GM18505 (cell line): ENCODE measurements around the gene ENTREP3.
"Not testable (repeated sequence)": the region's sequence is repeated elsewhere in the genome, so short reads cannot be mapped to it uniquely, and the experiment has no call there.

Experiments used
- ATAC-seq: cut with Tn5 transposase; IDR thresholded peaks from one replicate; pipeline ENCODE4 v1.9.1; 2021; ENCODE audit not compliant: unreplicated experiment
- POLR2A ChIP-seq: IDR thresholded peaks from 4 replicates; pipeline ENCODE4 v1.6.1; 2011; ENCODE audit warnings: borderline replicate concordance; ENCODE audit not compliant: insufficient read depth, insufficient read length; ENCODE audit errors: extremely low read depth

ENTREP3 gene

DNA sequence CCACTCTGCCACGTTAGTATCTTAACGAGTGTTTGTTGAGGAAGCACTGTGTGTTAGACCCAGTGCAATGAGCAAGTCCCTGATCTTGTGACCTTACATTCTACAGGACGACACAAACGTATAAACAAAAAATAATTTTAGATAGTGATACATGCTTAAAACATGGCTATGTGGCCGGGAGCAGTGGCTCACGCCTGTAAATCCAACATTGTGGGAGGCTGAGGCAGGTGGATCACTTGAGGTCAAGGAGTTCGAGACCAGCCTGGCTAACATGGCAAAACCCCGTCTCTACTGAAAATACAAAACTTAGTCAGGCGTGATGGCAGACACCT is 27.2 kb downstream of the ENTREP3 start:
- no peak for TF ChIP-seq POLR2A
- ATAC-seq, result no peak

GRCh38 chr1:155227261-155228095 is 27.8 kb downstream of the ENTREP3 start:
- TF ChIP-seq POLR2A, result peak; percentile 88
- peak; percentile 87 for ATAC-seq

DNA sequence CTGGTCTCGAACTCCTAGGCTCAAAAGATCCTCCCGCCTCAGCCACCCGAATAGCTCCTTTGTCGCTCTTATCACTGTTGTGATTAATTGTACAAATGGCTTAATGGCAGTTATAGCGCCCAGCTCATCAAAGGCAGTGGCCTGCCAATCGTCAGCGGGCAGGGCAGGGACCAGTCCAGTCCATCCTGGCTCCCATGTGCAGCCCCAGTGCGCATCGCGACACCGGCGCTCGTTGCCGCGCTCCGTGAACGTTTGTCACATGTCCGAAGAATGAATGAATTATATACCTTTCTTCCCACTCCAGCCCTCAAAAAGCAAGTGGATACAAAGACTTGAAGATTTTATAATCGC is 28.4 kb downstream of the ENTREP3 start:
- no peak for ATAC-seq
- TF ChIP-seq POLR2A, result no peak

- no peak for ATAC-seq
- TF ChIP-seq POLR2A, result no peak
Observed at GRCh38 chr1:155226188-155226909, 28.9 kb downstream of the ENTREP3 start.

DNA sequence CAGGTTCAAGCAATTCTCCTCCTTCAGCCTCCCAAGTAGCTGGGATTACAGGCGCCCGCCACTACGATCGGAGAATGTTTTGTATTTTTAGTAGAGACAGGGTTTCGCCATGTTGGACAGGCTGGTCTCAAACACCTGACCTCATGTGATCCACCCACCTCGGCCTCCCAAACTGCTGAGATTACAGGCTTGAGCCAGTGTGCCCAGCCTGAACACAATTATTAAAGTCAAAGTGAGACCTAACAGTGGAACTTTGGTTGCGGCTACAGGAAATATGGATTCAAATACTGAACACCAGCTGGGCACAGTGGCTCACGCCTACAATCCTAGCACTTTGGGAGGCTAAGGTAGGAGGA is 29.9 kb downstream of the ENTREP3 start:
- not testable (repeated sequence) for ATAC-seq

- no peak for TF ChIP-seq POLR2A
- ATAC-seq, result no peak
Observed at GRCh38 chr1:155223047-155223446, 32.2 kb downstream of the ENTREP3 start.

DNA sequence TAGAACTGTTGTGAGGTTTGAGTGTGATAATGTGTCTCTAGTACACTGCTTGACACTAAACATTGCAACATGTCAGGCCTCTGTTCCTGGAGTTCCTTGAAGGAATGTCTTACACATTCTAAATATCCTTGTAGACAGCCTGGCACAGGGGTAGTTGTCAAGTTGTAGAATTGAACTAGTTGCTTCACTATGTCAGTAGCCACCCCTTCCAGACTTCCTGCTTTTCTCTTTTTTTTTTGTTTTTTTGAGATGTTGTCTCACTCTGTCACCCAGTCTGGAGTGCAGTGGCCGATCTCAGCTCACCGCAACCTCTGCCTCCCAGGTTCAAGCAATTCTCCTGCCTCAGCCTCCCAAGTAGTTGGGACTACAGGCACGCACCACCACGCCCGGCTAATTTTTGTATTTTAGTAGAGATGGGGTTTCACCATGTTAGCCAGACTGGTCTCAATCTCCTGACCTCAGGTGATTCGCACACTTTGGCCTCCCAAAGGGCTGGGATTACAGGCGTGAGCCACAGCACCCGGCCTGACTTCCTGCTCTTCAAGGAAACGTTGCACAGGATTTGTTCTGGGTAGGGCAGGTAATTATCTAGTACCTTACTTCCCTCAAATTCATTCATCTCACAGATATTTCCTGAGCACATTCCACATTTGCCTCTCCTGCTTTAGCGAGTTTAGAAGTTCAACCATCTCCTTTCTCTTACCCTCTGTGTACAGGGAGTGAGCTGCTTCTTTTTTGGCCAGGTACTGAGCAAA is 34.9 kb downstream of the ENTREP3 start:
- not testable (repeated sequence) for ATAC-seq

DNA sequence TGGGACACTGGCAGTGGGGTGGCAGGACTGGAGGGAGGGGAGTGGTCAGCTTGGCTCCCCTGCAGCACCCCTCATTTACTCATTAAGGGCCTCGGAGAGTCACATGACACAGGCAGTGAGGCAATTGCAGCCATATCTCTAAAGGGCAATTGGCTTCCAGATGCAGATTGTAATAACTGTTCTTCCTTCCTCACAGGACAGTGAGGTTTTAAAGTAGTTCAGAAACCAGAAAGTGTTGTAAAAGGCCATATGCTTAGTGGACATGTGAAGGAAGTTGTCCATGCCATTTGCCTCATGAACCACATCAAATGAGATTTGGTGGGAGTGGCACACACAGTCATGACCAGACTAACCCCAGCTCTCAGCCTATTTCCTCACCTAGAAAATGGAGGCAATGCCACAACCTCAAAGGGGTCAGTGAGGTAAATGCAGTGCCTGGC is 35.7 kb downstream of the ENTREP3 start:
- no peak for ATAC-seq
- no peak for TF ChIP-seq POLR2A

GRCh38 chr1:155218854-155219591 is 36.3 kb downstream of the ENTREP3 start:
- TF ChIP-seq POLR2A, result no peak
- no peak for ATAC-seq

DNA sequence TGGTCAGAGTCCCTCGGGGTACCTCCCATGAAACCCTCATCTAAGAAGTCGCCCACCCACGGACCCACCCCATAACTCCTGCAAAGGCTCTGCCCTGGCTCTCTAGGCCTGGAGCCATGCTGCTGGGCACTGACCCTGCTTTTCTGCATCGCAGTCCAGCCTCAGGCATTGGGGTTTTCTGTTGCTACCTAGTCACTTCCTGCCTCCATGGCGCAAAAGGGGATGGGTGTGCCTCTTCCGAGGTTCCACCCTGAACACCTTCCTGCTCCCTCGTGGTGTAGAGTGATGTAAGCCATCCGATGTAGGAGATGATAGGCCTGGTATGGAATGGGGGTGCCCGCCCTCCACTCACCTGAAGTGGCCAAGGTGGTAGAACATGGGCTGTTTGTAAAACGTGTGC is 40.6 kb downstream of the ENTREP3 start:
- ATAC-seq, result not testable (repeated sequence)

- ATAC-seq, result not testable (repeated sequence)
Observed at GRCh38 chr1:155212051-155212440, 43.2 kb downstream of the ENTREP3 start.

DNA sequence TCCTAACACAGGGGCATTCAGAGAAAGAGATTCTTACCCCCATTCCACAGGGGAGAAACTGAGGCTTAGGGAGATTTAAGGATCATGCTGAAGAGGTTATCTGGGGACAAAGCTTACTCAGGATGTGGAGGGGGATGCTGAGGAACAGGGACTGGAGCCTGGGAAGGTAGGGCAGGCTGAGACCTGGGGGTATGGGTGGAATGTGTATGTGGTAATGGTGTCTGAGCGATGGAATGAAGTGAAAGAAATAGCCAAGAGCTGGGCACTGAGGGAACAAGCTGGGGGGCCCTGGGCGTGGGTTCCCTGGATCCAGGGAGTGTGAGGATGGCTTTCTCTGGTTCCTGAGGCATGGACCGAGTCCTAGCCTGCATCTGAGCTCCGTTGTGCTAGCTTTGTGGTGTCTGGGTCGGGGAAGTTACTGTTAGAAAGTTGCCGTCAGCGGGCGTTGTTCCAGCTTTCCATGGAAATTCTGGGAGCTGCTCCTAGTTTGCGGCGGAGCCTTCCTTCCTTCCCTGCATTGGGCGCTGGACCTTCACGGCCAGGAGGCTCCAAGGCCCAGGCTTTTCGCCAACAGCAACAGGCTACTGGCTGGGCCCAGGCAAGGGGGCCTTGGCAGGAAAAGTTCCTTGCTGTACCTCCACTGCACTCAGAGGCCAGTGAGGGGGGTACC is 43.8 kb downstream of the ENTREP3 start:
- ATAC-seq, result not testable (repeated sequence)

DNA sequence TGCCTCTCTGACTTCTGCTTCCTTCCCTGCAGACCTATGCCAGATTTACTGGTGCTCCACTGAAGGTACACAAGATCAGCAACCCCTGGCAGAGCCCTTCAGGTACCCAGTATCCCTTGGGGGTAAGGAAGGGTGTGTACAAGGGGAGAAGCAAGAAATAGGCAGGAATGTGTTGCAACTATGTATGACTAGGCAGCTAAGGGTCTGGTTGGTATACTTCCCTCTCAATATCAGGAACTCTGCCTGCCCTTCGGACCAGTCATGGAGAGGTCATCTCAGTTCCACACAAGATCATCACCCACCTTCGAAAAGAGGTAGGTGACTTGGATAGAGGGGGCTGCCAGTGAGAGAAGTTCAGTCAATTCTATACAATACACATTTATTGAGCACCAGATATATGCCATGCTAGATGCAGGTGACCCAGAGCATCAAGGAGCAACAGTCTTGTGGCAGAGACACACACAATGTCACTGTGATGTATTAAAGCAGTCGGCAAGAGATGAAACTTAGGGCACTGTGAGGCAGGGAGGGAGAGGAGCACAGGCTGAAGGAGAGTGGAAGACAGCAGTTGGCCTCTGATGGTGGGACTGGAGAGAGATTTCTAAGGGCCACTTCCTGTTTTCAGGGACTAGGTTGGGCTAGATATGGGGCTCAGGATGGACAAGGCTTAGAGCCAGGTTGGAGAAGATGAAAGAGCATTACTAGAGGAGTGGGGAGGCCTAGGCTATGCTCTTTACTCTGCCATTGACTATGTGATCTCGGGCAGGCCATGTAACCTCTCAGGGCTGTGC is 44.8 kb downstream of the ENTREP3 start:
- no peak for TF ChIP-seq POLR2A
- no peak for ATAC-seq
